Progenitor cell of endocrine pancreas (in vitro differentiated cells): ENCODE data around the gene LGALS13. TPM values are rescaled to one million over a fixed set of nuclear protein-coding genes. Genes with fewer than 3 reads are reported as not detected.

ENCODE experiments used
- DNase-seq: peaks from one replicate; pipeline ENCODE4 v3.0.0; 2021; ENCODE audit warnings: low spot score; ENCODE audit not compliant: unreplicated experiment
- H3K27ac Mint-ChIP-seq: 2 replicates; pipeline ENCODE4 v1.8.0; 2021; ENCODE audit warnings: mild to moderate bottlenecking, moderate library complexity, mixed read lengths
- H3K27me3 Mint-ChIP-seq: 2 replicates; pipeline ENCODE4 v1.8.0; 2021; ENCODE audit warnings: mixed read lengths
- H3K36me3 Mint-ChIP-seq: 2 replicates; pipeline ENCODE4 v1.8.0; 2022; ENCODE audit warnings: mixed read lengths; ENCODE audit not compliant: insufficient read depth
- H3K4me1 Mint-ChIP-seq: 2 replicates; pipeline ENCODE4 v1.8.0; 2021; ENCODE audit warnings: low read depth, mixed read lengths
- H3K4me3 Mint-ChIP-seq: 2 replicates; pipeline ENCODE4 v1.8.0; 2021; ENCODE audit warnings: low read depth, mild to moderate bottlenecking, moderate library complexity, mixed read lengths
- H3K9me3 Mint-ChIP-seq: 2 replicates; pipeline ENCODE4 v1.8.0; 2021; ENCODE audit warnings: low read depth, mixed read lengths
- total RNA-seq: library from RNA; stranded (reverse); gene quantifications from 2 replicates; pipeline ENCODE4 v1.2.1, GENCODE V29; 2021
- TF ChIP-seq, protein P1 (sequence below): fragments of 200-600 bp; sonication (generic); IDR thresholded peaks from one replicate; pipeline ENCODE4 v1.5.0; 2021; ENCODE audit warnings: antibody characterized with exemption, mild to moderate bottlenecking; ENCODE audit not compliant: unreplicated experiment

The LGALS13 gene
- total RNA-seq, 1 donor from 2014 or later = not detected

DNA sequence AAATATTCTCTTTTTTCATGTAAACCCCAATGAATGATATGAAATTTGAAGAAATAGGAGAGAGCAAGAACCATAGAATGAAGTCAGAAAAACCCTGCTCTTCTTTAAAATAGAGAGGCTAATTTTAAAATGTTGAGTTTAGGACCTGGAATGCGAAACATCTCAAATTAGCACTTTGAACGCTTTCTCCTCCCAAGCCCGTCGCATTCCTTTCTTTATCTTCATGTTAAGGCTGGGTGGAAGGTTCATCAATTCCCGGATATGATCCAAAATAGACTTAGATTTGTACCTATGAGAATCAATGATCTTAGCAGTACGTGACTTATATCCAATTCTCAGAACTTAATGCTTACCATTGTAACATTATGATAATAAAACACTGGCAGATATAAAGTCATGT lies 29.3 kb downstream of the LGALS13 start:
- Mint-ChIP-seq H3K4me3 (no peak overlapping the region), H3K27ac (no peak overlapping the region), H3K4me1 (no peaks in the 10 kb centered on the region), H3K9me3 (peaks cover 5% of the 10 kb centered on the region), H3K27me3 (peaks cover 23% of the 10 kb centered on the region), H3K36me3 (no peaks in the 10 kb centered on the region)
- DNase-seq = no peak
- TF ChIP-seq, protein P1, sequence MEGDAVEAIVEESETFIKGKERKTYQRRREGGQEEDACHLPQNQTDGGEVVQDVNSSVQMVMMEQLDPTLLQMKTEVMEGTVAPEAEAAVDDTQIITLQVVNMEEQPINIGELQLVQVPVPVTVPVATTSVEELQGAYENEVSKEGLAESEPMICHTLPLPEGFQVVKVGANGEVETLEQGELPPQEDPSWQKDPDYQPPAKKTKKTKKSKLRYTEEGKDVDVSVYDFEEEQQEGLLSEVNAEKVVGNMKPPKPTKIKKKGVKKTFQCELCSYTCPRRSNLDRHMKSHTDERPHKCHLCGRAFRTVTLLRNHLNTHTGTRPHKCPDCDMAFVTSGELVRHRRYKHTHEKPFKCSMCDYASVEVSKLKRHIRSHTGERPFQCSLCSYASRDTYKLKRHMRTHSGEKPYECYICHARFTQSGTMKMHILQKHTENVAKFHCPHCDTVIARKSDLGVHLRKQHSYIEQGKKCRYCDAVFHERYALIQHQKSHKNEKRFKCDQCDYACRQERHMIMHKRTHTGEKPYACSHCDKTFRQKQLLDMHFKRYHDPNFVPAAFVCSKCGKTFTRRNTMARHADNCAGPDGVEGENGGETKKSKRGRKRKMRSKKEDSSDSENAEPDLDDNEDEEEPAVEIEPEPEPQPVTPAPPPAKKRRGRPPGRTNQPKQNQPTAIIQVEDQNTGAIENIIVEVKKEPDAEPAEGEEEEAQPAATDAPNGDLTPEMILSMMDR = no peak

DNA sequence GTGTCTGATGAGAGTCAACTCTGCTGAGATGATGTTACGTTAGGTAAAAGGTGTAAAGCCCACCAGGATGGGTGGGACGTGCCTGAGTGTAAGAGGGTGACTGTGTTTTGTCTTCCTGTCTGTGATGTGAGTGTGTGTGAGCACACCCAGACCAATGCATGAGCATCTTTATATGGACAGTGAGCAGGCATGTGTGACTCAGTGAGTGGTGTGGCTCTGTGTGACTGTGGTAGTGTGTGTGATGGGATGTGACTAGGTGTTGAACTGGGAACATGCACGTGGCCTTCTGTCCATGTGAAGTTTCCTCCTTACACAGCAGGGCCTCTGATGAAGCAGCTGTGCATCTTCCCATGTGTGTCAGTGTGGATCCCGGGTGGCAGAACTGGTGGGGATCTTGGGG lies 35.6 kb downstream of the LGALS13 start:
- Mint-ChIP-seq H3K27ac (no peak overlapping the region), H3K27me3 (peaks cover 53% of the 10 kb centered on the region), H3K36me3 (no peaks in the 10 kb centered on the region), H3K9me3 (peaks cover 5% of the 10 kb centered on the region), H3K4me1 (peaks cover 5% of the 10 kb centered on the region), H3K4me3 (no peak overlapping the region)
- TF ChIP-seq, protein P1 = no peak
- DNase-seq = no peak

DNA sequence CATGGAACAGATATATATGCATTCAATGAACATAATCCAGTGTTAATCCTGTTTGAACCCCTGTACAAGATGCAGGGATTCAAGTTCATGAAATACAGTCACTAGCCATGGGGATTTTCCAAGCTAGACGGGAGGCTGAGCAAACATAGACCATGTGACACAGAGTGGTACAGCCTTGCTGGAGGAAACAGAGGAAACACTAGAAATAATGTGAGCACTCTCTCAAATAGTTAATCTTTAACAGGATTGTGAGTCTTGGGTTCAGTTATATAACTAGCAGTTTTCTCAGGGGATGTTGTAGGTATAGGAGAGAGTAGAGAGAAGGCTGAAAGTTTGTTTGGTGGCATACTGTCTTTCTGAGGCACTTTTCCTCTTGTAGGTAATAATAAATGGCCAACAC lies 39.4 kb downstream of the LGALS13 start:
- no peak overlapping the region for H3K27ac Mint-ChIP-seq
- no peak overlapping the region for H3K4me3 Mint-ChIP-seq
- H3K36me3 Mint-ChIP-seq = no peaks in the 10 kb centered on the region
- TF ChIP-seq, protein P1 = no peak
- peaks cover 5% of the 10 kb centered on the region for H3K4me1 Mint-ChIP-seq
- DNase-seq = no peak
- H3K27me3 Mint-ChIP-seq = peaks cover 37% of the 10 kb centered on the region
- H3K9me3 Mint-ChIP-seq = no peaks in the 10 kb centered on the region

DNA sequence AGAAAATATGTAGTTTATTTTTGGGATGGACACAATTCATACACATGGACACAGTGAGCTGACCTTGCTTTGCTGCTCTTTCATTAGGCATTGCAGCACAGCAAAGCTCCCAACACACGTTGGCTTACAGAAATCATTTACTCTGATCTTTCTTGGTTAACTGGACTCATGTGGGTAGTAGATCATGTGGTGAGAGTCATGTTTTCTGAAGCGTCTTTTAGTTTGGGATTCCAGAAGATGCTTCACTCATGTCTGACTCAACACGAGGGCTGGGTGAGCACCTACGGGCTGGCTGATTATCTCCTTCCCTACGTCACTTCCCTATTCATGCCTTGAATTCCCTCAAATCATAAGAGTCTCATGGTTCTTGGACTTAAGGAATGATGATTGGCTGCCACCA lies 41.3 kb downstream of the LGALS13 start:
- H3K36me3 Mint-ChIP-seq = no peaks in the 10 kb centered on the region
- DNase-seq = no peak
- no peaks in the 10 kb centered on the region for H3K9me3 Mint-ChIP-seq
- no peak overlapping the region for H3K4me3 Mint-ChIP-seq
- TF ChIP-seq, protein P1 = no peak
- H3K4me1 Mint-ChIP-seq = peaks cover 5% of the 10 kb centered on the region
- peaks cover 25% of the 10 kb centered on the region for H3K27me3 Mint-ChIP-seq
- no peak overlapping the region for H3K27ac Mint-ChIP-seq

DNA sequence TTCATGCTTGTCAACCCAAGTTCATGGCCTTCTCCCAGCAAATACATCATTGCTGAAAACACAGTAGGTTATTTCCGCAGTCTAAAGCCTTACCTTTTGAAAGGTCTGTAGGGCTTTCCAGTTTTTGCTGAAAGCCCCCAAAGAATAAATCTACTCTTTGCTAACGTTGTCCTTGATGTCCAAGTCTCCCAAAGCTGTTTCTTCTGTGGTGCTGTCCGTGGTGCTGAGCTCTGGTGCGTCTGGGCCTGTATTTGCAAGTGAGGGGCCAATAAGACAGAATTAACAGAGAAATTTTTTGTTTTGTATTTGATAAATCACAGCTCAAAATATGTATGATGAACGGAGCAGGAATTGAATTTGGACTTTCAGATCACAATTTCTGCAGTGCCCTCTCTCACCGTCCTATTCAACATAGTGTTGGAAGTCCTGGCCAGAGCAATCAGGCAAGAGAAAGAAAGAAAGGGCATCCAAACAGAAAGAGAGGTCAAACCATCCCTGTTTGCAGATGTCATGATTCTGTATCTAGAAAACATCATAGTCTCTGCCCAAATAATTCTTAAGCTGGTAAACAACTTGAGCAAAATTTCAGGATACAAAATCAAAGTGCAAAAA lies 43.6 kb downstream of the LGALS13 start:
- peak; percentile 35 for DNase-seq
- no peaks in the 10 kb centered on the region for H3K36me3 Mint-ChIP-seq
- H3K27me3 Mint-ChIP-seq = peaks cover 23% of the 10 kb centered on the region
- TF ChIP-seq, protein P1 = no peak
- no peaks in the 10 kb centered on the region for H3K9me3 Mint-ChIP-seq
- no peak overlapping the region for H3K4me3 Mint-ChIP-seq
- H3K27ac Mint-ChIP-seq = no peak overlapping the region
- peaks cover 5% of the 10 kb centered on the region for H3K4me1 Mint-ChIP-seq
